ENCODE data around the gene RELL1. TPM values are rescaled to one million over a fixed set of nuclear protein-coding genes. Genes with fewer than 3 reads are reported as not detected.

Gene RELL1
- total RNA-seq, 2 experiments from 2014 or later = 8.5 to 9.5 TPM

- ATAC-seq (no peak), DNase-seq (no peak)
- no peak overlapping the region for H3K4me3 Mint-ChIP-seq
- POLR2A ChIA-PET = no interaction called here
- H3K36me3 Mint-ChIP-seq (ENCODE audit: low read depth) = no peaks in the 10 kb centered on the region
- H3K27ac Mint-ChIP-seq = no peak overlapping the region
- CTCF ChIA-PET = interaction anchor here (0.8 kb wide), 1 partner anchor 107 kb away, joined by 5 read pairs; a partner anchor contains a TSS
- H3K4me1 Mint-ChIP-seq = no peaks in the 10 kb centered on the region
- H3K27me3 Mint-ChIP-seq = no peaks in the 10 kb centered on the region
- intact Hi-C loops (cut with DNase I, micrococcal nuclease) = no loop called here
- H3K9me3 Mint-ChIP-seq (ENCODE audit: low read depth) = no peaks in the 10 kb centered on the region
Observed at GRCh38 chr4:37561196-37561802, 124.9 kb downstream of the RELL1 start.

Other genes with a start within 250 kb of the RELL1 start
- gene PGM2, start 140.3 kb upstream of the RELL1 start, total RNA-seq = 10 to 100 TPM; 54.1 to 60.1 TPM
- gene TBC1D1, start 204.7 kb upstream of the RELL1 start, total RNA-seq = 10 to 100 TPM; 60.8 to 71.8 TPM

Measured in activated CD4-positive, alpha-beta T cell treated with anti-CD3 and anti-CD28 coated beads for 36 hours (primary cell).